ENCODE measurements around the gene LRRC59. TPM values are rescaled to one million over a fixed set of nuclear protein-coding genes. Genes with fewer than 3 reads are reported as not detected.

Gene LRRC59
- total and polyA plus RNA-seq, 2 of the 4 experiments (the other 2 are of a cell fraction) = 139 to 233 TPM

- Histone ChIP-seq H4K5ac (ENCODE audit: low read depth, low read length) (no peak overlapping the region), H2AK9ac (replicated peaks; ENCODE audit: low read depth, low read length, poor library complexity) (no peak overlapping the region), H3K4me3 (ENCODE audit: insufficient read depth, low read depth, low read length) (no peak overlapping the region), H3K14ac (replicated peaks; ENCODE audit: low read depth, low read length) (no peak overlapping the region), H3K27me3 (ENCODE audit: control insufficient read depth, insufficient read depth, low read length) (no peaks in the 10 kb centered on the region), H2BK120ac (ENCODE audit: low read depth, low read length) (no peak overlapping the region), H3K4me1 (ENCODE audit: control insufficient read depth, insufficient read depth, low read length) (peaks cover 4% of the 10 kb centered on the region; the same call in 1 of the 2 replicates), H3K9ac (ENCODE audit: low read depth, low read length) (no peak overlapping the region), H3K9me1 (ENCODE audit: insufficient read depth, low read length) (peaks cover 12% of the 10 kb centered on the region; the same call in 1 of the 2 replicates), H2BK15ac (ENCODE audit: low read depth, low read length) (no peak overlapping the region), H3K36me3 (ENCODE audit: control insufficient read depth, insufficient read depth, low read length) (no peaks in the 10 kb centered on the region; the same call in 1 of the 2 replicates), H2BK5ac (ENCODE audit: low read depth, low read length, poor library complexity, severe bottlenecking) (no peak overlapping the region), H3K4ac (ENCODE audit: low read depth, low read length) (no peak overlapping the region), H3K18ac (ENCODE audit: low read depth, low read length) (no peak overlapping the region), H3K9me3 (ENCODE audit: control insufficient read depth, insufficient read depth, low read length) (no peaks in the 10 kb centered on the region), H3K27ac (ENCODE audit: insufficient read depth, low read length) (no peak overlapping the region), H2BK20ac (ENCODE audit: low read depth, low read length) (no peak overlapping the region), H4K91ac (ENCODE audit: insufficient read depth, low read depth, low read length) (no peak overlapping the region), H2AK5ac (ENCODE audit: low read depth, low read length) (no peak overlapping the region), H3K56ac (ENCODE audit: extremely low read depth, insufficient read depth, low read length) (no peak overlapping the region), H4K8ac (ENCODE audit: low read depth in 2 of 2, low read length in 2 of 2) (no peak overlapping the region), H3K23ac (ENCODE audit: low read depth, low read length) (no peak overlapping the region), H3K4me2 (ENCODE audit: low read depth, low read length) (no peak overlapping the region), H2AFZ (replicated peaks; ENCODE audit: low read length, poor library complexity) (no peak overlapping the region), H4K20me1 (ENCODE audit: insufficient read depth, low read length) (peaks cover 11% of the 10 kb centered on the region; the same call in 1 of the 2 replicates), H3K79me1 (ENCODE audit: low read depth in 1 of 2, low read length in 2 of 2) (peaks cover 4 to 21% of the 10 kb centered on the region in 2 experiments; a peak in 2 of 4 replicates)
- BruUV-seq (replicated peaks) = no TSS peak
- 69% methylated on average over 7 of the region's 10 CpGs; no CpG with 5 or more reads in 1 of the 2 experiments for WGBS, 2 experiments (ENCODE audit: extremely low coverage in 2 of 2, insufficient read length in 1 of 2)
- ATAC-seq (ENCODE audit: low read depth) (no peak), DNase-seq (no peak)
- CTCF ChIA-PET = no interaction called here
- in situ Hi-C loops (cut with MboI; ENCODE audit: low sequenced_read_pairs) = no loop called here
- intact Hi-C loops (cut with micrococcal nuclease) = no loop called here
- POLR2A ChIA-PET (ENCODE audit: unreplicated experiment) = no interaction called here
- dilution Hi-C loops (cut with HindIII; ENCODE audit: low sequenced_read_pairs, unreplicated experiment) = no loop called here
- TF ChIP-seq FOS (IDR thresholded peaks at IDR 0.05; ENCODE audit: low read depth, low read length) = no peak
- TF ChIP-seq RFX5 (IDR thresholded peaks at IDR 0.05; ENCODE audit: low read depth, low read length) = no peak
- no peak for TF ChIP-seq SMC3 (IDR thresholded peaks at IDR 0.05; ENCODE audit: low read depth, low read length)
- TF ChIP-seq BHLHE40 (IDR thresholded peaks at IDR 0.05; ENCODE audit: low read depth, low read length) = no peak
- no peak for TF ChIP-seq MXI1 (IDR thresholded peaks at IDR 0.05; ENCODE audit: borderline replicate concordance, low read depth, low read length)
- TF ChIP-seq RCOR1 (IDR thresholded peaks at IDR 0.05; ENCODE audit: insufficient replicate concordance, low read length) = no peak
- TF ChIP-seq MAFK (IDR thresholded peaks at IDR 0.05; ENCODE audit: low read depth, low read length) = no peak
- no peak for TF ChIP-seq CEBPB (IDR thresholded peaks at IDR 0.05; ENCODE audit: low read depth, low read length)
- TF ChIP-seq CHD1 (IDR thresholded peaks at IDR 0.05; ENCODE audit: low read depth, low read length) = no peak
- no peak for TF ChIP-seq MAZ (IDR thresholded peaks at IDR 0.05; ENCODE audit: borderline replicate concordance, low read depth, low read length)
- TF ChIP-seq POLR2A (IDR thresholded peaks at IDR 0.05; ENCODE audit: low read depth, low read length) = no peak
- no peak for TF ChIP-seq ELK1 (IDR thresholded peaks at IDR 0.05; ENCODE audit: borderline replicate concordance, low read depth, low read length)
- no peak for TF ChIP-seq CTCF (conservative IDR thresholded peaks at IDR 0.05; ENCODE audit: low read depth, low read length)
- TF ChIP-seq RAD21 (IDR thresholded peaks at IDR 0.05; ENCODE audit: low read length) = no peak
Observed at GRCh38 chr17:50440838-50441829, 43.8 kb upstream of the LRRC59 start.
